Breast epithelium (tissue), 4 donors: ENCODE measurements around the gene NUP210. TPM values are rescaled to one million over a fixed set of nuclear protein-coding genes. Genes with fewer than 3 reads are reported as not detected.

ENCODE experiments used
- DNase-seq, 2 donors: peaks; one replicate each; pipeline ENCODE4 v3.0.0-alpha.2; 2019; ENCODE audit warnings: low spot score in 2 of 2
- H3K27ac ChIP-seq, 2 donors: fragments of 200-600 bp; sonication (generic) in 1 of 2; one replicate each; pipeline ENCODE4 v1.5.1; 2016 to 2019; ENCODE audit warnings: mild to moderate bottlenecking in 1 of 2
- H3K27me3 ChIP-seq, 2 donors: fragments of 200-600 bp; sonication (generic) in 1 of 2; one replicate each; pipeline versions ENCODE4 v1.5.1 to v1.6.0; 2017 to 2019; ENCODE audit warnings: control low read depth in 1 of 2, mild to moderate bottlenecking in 1 of 2
- H3K36me3 ChIP-seq: fragments of 200-600 bp; one replicate; pipeline ENCODE4 v1.5.1; 2019
- H3K4me1 ChIP-seq, 2 donors: fragments of 200-600 bp; sonication (generic); one replicate each; pipeline ENCODE4 v1.5.1; 2016 to 2019; ENCODE audit warnings: control low read depth in 1 of 2
- H3K4me3 ChIP-seq, 3 donors: fragments of 200-600 bp; sonication (generic); 1 replicate in 2 of 3; 2 replicates in 1 of 3; pipeline ENCODE4 v1.5.1; 2016 to 2019; ENCODE audit warnings: mild to moderate bottlenecking in 3 of 3, moderate library complexity in 2 of 3
- H3K9me3 ChIP-seq, 2 donors: fragments of 200-600 bp; sonication (generic) in 1 of 2; one replicate each; pipeline ENCODE4 v1.5.1; 2016 to 2019; ENCODE audit warnings: control low read depth in 1 of 2
- CTCF ChIP-seq, 3 donors: fragments of 450-650 bp; IDR thresholded peaks; one replicate each; pipeline ENCODE4 v1.5.1; 2016 to 2017; ENCODE audit warnings: antibody characterized with exemption in 3 of 3, mild to moderate bottlenecking in 3 of 3, moderate library complexity in 3 of 3
- POLR2A ChIP-seq: fragments of 450-650 bp; IDR thresholded peaks from one replicate; pipeline ENCODE4 v1.6.1; 2016; ENCODE audit warnings: antibody characterized with exemption, mild to moderate bottlenecking, moderate library complexity
- POLR2AphosphoS5 ChIP-seq, 3 donors: sonication (generic); formaldehyde crosslinking; IDR thresholded peaks; one replicate each; pipeline ENCODE4 v1.6.1; 2017; ENCODE audit warnings: antibody characterized with exemption in 3 of 3
- intact Hi-C: fragments of 100-400 bp; cut with DNase I; formaldehyde crosslinking; loops from one replicate; pipeline ENCODE4 v1.15.1; 2023; ENCODE audit warnings: low total_unique reads
- total RNA-seq, 3 donors: library from RNA; depleted of rRNA; stranded (reverse); fragments of >200 nt; gene quantifications; one replicate each; pipeline ENCODE4 v1.1.0, GENCODE V29; 2016

The NUP210 gene
- total RNA-seq, 3 donors from 2014 or later, result 2.2 to 15.2 (median 14.7) TPM

- TF ChIP-seq POLR2A (no peak), POLR2AphosphoS5 (IDR thresholded peaks at IDR 0.05) (no peak)
- Histone ChIP-seq H3K27ac (no peak overlapping the region), H3K4me3 (no peak overlapping the region), H3K4me1 (no peaks in the 10 kb centered on the region), H3K9me3 (no peaks in the 10 kb centered on the region), H3K27me3 (no peaks in the 10 kb centered on the region), H3K36me3 (no peaks in the 10 kb centered on the region)
- DNase-seq, result no peak
- intact Hi-C loops, result no loop called here
These were observed 106.3 kb downstream of the NUP210 start for GRCh38 chr3:13313813-13314212.

GRCh38 chr3:13309004-13309403, 111.1 kb downstream of the NUP210 start:
- intact Hi-C loops, result no loop called here
- Histone ChIP-seq H3K27me3 (peaks cover 0 to 4% of the 10 kb centered on the region in 2 donors), H3K4me1 (no peaks in the 10 kb centered on the region), H3K9me3 (no peaks in the 10 kb centered on the region), H3K27ac (no peak overlapping the region), H3K36me3 (no peaks in the 10 kb centered on the region), H3K4me3 (no peak overlapping the region)
- TF ChIP-seq POLR2AphosphoS5 (IDR thresholded peaks at IDR 0.05) (no peak), CTCF (IDR thresholded peaks at IDR 0.05) (no peak), POLR2A (no peak)
- DNase-seq, result no peak

DNA sequence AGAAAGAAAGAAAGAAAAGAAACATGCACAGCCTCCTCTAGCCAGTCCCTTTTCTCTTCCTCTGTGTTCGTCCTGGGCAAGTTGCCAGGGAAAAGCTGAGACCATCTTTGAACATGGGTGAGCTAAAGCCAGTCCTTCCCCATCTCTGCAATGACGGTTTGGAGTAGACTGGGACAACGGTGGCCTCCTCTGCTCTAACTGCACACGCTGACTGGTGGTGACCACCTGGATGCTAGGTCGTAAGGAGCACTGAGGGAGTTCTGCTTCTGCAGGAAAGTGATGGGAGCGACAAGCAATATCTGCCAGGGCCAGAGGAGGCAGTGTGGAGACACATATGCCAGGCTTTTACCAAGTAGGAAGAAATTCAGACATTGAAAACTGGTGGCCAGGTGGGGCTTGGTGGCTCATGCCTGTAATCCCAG, 111.7 kb downstream of the NUP210 start:
- intact Hi-C loops, result no loop called here
- no peaks in the 10 kb centered on the region for H3K9me3 ChIP-seq
- H3K27ac ChIP-seq, result no peak overlapping the region
- H3K36me3 ChIP-seq, result no peaks in the 10 kb centered on the region
- H3K4me3 ChIP-seq, result no peak overlapping the region
- DNase-seq, result no peak
- TF ChIP-seq POLR2A (no peak), CTCF (IDR thresholded peaks at IDR 0.05) (peak in 1 of 3 donors; percentile 24), POLR2AphosphoS5 (IDR thresholded peaks at IDR 0.05) (no peak)
- no peaks in the 10 kb centered on the region for H3K4me1 ChIP-seq
- peaks cover 0 to 4% of the 10 kb centered on the region in 2 donors for H3K27me3 ChIP-seq

- no peak for DNase-seq
- intact Hi-C loops, result no loop called here
These were observed 113.1 kb downstream of the NUP210 start for GRCh38 chr3:13307041-13307440.

GRCh38 chr3:13305623-13306022, 114.5 kb downstream of the NUP210 start:
- Histone ChIP-seq H3K9me3 (no peaks in the 10 kb centered on the region), H3K4me1 (no peaks in the 10 kb centered on the region), H3K36me3 (no peaks in the 10 kb centered on the region), H3K4me3 (no peak overlapping the region), H3K27ac (no peak overlapping the region), H3K27me3 (peaks cover 0 to 9% of the 10 kb centered on the region in 2 donors)
- intact Hi-C loops, result no loop called here
- no peak for TF ChIP-seq CTCF (IDR thresholded peaks at IDR 0.05)
- no peak for TF ChIP-seq POLR2AphosphoS5 (IDR thresholded peaks at IDR 0.05)
- TF ChIP-seq POLR2A, result no peak
- DNase-seq, result no peak

More at GRCh38 chr3:13307041-13307440, 113.1 kb downstream of the NUP210 start:
- Histone ChIP-seq H3K4me1 (no peaks in the 10 kb centered on the region), H3K27me3 (peaks cover 0 to 4% of the 10 kb centered on the region in 2 donors), H3K27ac (no peak overlapping the region), H3K9me3 (no peaks in the 10 kb centered on the region), H3K4me3 (no peak overlapping the region), H3K36me3 (no peaks in the 10 kb centered on the region)
- TF ChIP-seq CTCF (IDR thresholded peaks at IDR 0.05) (no peak), POLR2A (no peak), POLR2AphosphoS5 (IDR thresholded peaks at IDR 0.05) (no peak)

GRCh38 chr3:13303410-13303809, 116.7 kb downstream of the NUP210 start:
- H3K9me3 ChIP-seq, result no peaks in the 10 kb centered on the region
- DNase-seq, result no peak
- H3K36me3 ChIP-seq, result no peaks in the 10 kb centered on the region
- H3K4me1 ChIP-seq, result no peaks in the 10 kb centered on the region
- TF ChIP-seq POLR2AphosphoS5 (IDR thresholded peaks at IDR 0.05) (no peak), POLR2A (no peak), CTCF (IDR thresholded peaks at IDR 0.05) (no peak)
- peaks cover 0 to 9% of the 10 kb centered on the region in 2 donors for H3K27me3 ChIP-seq
- H3K27ac ChIP-seq, result no peak overlapping the region
- H3K4me3 ChIP-seq, result no peak overlapping the region
- intact Hi-C loops, result no loop called here
